ENCODE measurements around the gene LMCD1.

DNA sequence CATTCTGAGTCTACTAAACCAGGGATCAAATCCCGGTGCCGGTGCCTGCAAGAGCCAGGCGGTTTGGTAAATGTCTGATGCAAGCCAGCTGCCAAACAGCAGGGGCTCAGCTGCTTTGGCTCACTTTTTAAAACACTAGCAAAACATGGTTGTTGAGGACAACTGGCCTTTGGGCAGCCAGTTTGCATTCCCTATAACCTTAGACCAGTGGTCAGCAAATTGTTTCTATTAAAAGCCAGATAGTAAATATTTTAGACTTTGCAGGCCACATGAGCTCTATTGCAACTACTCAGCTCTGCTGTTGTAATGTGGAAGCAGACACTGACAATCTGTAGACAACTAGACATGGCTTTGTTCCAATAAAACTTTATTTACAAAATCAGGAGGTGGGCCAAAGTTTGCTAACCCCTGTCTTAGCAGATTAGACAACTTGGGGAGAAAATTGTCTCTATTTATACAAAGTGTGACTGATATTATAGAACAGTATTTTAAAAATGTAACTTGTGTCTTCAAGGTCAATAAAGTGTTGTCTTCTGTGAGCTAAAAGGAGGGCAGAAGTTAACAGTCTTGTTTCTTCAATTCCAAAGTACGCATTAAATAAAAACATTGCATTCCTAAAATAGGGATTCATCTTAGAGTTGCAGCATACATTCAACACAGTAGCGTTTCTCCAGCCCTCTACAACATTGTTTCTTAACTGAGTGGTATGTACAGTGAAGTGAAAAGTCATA lies 75.4 kb downstream of the LMCD1 start:
- TF ChIP-seq, protein P1, sequence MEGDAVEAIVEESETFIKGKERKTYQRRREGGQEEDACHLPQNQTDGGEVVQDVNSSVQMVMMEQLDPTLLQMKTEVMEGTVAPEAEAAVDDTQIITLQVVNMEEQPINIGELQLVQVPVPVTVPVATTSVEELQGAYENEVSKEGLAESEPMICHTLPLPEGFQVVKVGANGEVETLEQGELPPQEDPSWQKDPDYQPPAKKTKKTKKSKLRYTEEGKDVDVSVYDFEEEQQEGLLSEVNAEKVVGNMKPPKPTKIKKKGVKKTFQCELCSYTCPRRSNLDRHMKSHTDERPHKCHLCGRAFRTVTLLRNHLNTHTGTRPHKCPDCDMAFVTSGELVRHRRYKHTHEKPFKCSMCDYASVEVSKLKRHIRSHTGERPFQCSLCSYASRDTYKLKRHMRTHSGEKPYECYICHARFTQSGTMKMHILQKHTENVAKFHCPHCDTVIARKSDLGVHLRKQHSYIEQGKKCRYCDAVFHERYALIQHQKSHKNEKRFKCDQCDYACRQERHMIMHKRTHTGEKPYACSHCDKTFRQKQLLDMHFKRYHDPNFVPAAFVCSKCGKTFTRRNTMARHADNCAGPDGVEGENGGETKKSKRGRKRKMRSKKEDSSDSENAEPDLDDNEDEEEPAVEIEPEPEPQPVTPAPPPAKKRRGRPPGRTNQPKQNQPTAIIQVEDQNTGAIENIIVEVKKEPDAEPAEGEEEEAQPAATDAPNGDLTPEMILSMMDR (IDR thresholded peaks at IDR 0.05): no peak
- TF ChIP-seq, protein P2, sequence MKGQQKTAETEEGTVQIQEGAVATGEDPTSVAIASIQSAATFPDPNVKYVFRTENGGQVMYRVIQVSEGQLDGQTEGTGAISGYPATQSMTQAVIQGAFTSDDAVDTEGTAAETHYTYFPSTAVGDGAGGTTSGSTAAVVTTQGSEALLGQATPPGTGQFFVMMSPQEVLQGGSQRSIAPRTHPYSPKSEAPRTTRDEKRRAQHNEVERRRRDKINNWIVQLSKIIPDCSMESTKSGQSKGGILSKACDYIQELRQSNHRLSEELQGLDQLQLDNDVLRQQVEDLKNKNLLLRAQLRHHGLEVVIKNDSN (IDR thresholded peaks at IDR 0.05; ENCODE audit: borderline replicate concordance, low read depth): no peak
- TF ChIP-seq POLR2AphosphoS5 (IDR thresholded peaks at IDR 0.05; ENCODE audit: low read depth, low read length) (no peak), TCF12 (IDR thresholded peaks at IDR 0.05) (no peak), TEAD4 (IDR thresholded peaks at IDR 0.05; ENCODE audit: borderline replicate concordance, insufficient read depth) (no peak), MXI1 (IDR thresholded peaks at IDR 0.05; ENCODE audit: low read depth, low read length) (no peak), RCOR1 (IDR thresholded peaks at IDR 0.05; ENCODE audit: low read length) (no peak), RFX5 (IDR thresholded peaks at IDR 0.05; ENCODE audit: low read length) (no peak), GATA2 (CRISPR knock-in tag; IDR thresholded peaks at IDR 0.05) (no peak), JUND (IDR thresholded peaks at IDR 0.05) (no peak), NRF1 (IDR thresholded peaks at IDR 0.05; ENCODE audit: low read depth, low read length) (no peak), GABPA (IDR thresholded peaks at IDR 0.05; ENCODE audit: low read depth) (no peak)
- TF ChIP-seq, protein P3, sequence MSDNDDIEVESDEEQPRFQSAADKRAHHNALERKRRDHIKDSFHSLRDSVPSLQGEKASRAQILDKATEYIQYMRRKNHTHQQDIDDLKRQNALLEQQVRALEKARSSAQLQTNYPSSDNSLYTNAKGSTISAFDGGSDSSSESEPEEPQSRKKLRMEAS (IDR thresholded peaks at IDR 0.05; ENCODE audit: low read depth): no peak
- TF ChIP-seq, protein P4, sequence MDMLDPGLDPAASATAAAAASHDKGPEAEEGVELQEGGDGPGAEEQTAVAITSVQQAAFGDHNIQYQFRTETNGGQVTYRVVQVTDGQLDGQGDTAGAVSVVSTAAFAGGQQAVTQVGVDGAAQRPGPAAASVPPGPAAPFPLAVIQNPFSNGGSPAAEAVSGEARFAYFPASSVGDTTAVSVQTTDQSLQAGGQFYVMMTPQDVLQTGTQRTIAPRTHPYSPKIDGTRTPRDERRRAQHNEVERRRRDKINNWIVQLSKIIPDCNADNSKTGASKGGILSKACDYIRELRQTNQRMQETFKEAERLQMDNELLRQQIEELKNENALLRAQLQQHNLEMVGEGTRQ (IDR thresholded peaks at IDR 0.05; ENCODE audit: borderline replicate concordance, low read depth, low read length): no peak
